ENCODE results near the gene RBSN.
"Not testable (repeated sequence)": the region's sequence is repeated elsewhere in the genome, so short reads cannot be mapped to it uniquely, and the experiment has no call there.

- TF ChIP-seq CTCF (IDR thresholded peaks at IDR 0.05; ENCODE audit: low read depth, low read length, poor library complexity, severe bottlenecking); EZH2phosphoT487 (IDR thresholded peaks at IDR 0.05; ENCODE audit: borderline replicate concordance, low read length): not testable (repeated sequence)
Measured at GRCh38 chr3:15136885-15137284, 37.9 kb upstream of the RBSN start.

Measured in DOHH2 (cell line).